Thyroid gland (tissue), 4 donors: ENCODE measurements around the gene SND1.

ENCODE experiments used
- CTCF ChIP-seq, 6 experiments: fragments of 200-600 bp in 3 of 6; fragments of 450-650 bp in 3 of 6; sonication (generic) in 3 of 6; IDR thresholded peaks; one replicate each; pipeline ENCODE4 v1.5.1; 2016 to 2019; ENCODE audit warnings: antibody characterized with exemption in 6 of 6, mild to moderate bottlenecking in 2 of 6, inconsistent platforms in 1 of 6, moderate library complexity in 1 of 6
- POLR2A ChIP-seq, 2 donors: fragments of 450-650 bp; IDR thresholded peaks; one replicate each; pipeline ENCODE4 v1.6.1; 2017; ENCODE audit warnings: antibody characterized with exemption in 2 of 2, mild to moderate bottlenecking in 2 of 2, moderate library complexity in 1 of 2

GRCh38 chr7:127949769-127950222 lies 297.8 kb downstream of the SND1 start:
- TF ChIP-seq CTCF (IDR thresholded peaks at IDR 0.05) (no peak), POLR2A (IDR thresholded peaks at IDR 0.05) (no peak)
